GM12878 (cell line): ENCODE results near the gene KPNA4.

Source experiments
- ATF3 ChIP-seq: IDR thresholded peaks from 2 replicates; pipeline ENCODE4 v1.6.1; 2011; ENCODE audit warnings: low read depth, mild to moderate bottlenecking, low read length, moderate library complexity, borderline replicate concordance; ENCODE audit errors: extremely low read depth
- CBX3 ChIP-seq: fragments of 200-600 bp; sonication (generic); IDR thresholded peaks from 2 replicates; pipeline ENCODE4 v1.6.1; 2016; ENCODE audit warnings: low read depth, borderline replicate concordance
- CHD1 ChIP-seq: IDR thresholded peaks from 2 replicates; pipeline ENCODE4 v1.6.1; 2012; ENCODE audit warnings: low read depth, low read length, improper control_type of control experiment
- CTCF ChIP-seq, 3 experiments: IDR thresholded peaks in 2 of 3; conservative IDR thresholded peaks in 1 of 3; 2 replicates each; pipeline ENCODE4 v1.5.1; 2011; ENCODE audit warnings: low read depth in 3 of 3, low read length in 3 of 3, mild to moderate bottlenecking in 3 of 3, control low read depth in 2 of 3, moderate library complexity in 2 of 3, inconsistent platforms in 1 of 3, mixed read lengths in 1 of 3; ENCODE audit not compliant: control insufficient read depth in 2 of 3, insufficient read depth in 1 of 3; ENCODE audit errors: extremely low read depth in 1 of 3
- E4F1 ChIP-seq: fragments of 450-650 bp; IDR thresholded peaks from 2 replicates; pipeline ENCODE4 v1.6.1; 2018; ENCODE audit warnings: borderline replicate concordance, mild to moderate bottlenecking; ENCODE audit not compliant: partially characterized antibody
- ESRRA ChIP-seq: IDR thresholded peaks from 2 replicates; pipeline ENCODE4 v1.6.1; 2012; ENCODE audit warnings: mild to moderate bottlenecking, low read length, improper control_type of control experiment
- FOXM1 ChIP-seq: IDR thresholded peaks from 2 replicates; pipeline ENCODE4 v1.6.1; 2012; ENCODE audit warnings: low read depth, mild to moderate bottlenecking, inconsistent platforms, low read length, moderate library complexity
- POLR2A ChIP-seq: IDR thresholded peaks from 2 replicates; pipeline ENCODE4 v1.6.1; 2011; ENCODE audit warnings: low read depth, mild to moderate bottlenecking, low read length
- POLR2AphosphoS2 ChIP-seq: IDR thresholded peaks from 2 replicates; pipeline ENCODE4 v1.6.1; 2011; ENCODE audit warnings: low read depth, mild to moderate bottlenecking, low read length, improper control_type of control experiment, moderate library complexity
- POLR2AphosphoS5 ChIP-seq: IDR thresholded peaks from 2 replicates; pipeline ENCODE4 v1.6.1; 2011; ENCODE audit warnings: mild to moderate bottlenecking, low read length, inconsistent platforms
- RAD21 ChIP-seq: IDR thresholded peaks from 2 replicates; pipeline ENCODE4 v1.6.1; 2011; ENCODE audit warnings: mild to moderate bottlenecking, low read depth, low read length, moderate library complexity; ENCODE audit not compliant: insufficient read depth
- REST ChIP-seq: IDR thresholded peaks from 2 replicates; pipeline ENCODE4 v1.6.1; 2012; ENCODE audit warnings: mild to moderate bottlenecking, low read depth, low read length
- TCF3 ChIP-seq: IDR thresholded peaks from 2 replicates; pipeline ENCODE4 v1.6.1; 2012; ENCODE audit warnings: low read depth, mild to moderate bottlenecking, low read length, borderline replicate concordance; ENCODE audit not compliant: insufficient read depth

- no peak for TF ChIP-seq ESRRA
- no peak for TF ChIP-seq POLR2AphosphoS5
- no peak for TF ChIP-seq POLR2AphosphoS2
- no peak for TF ChIP-seq FOXM1
- no peak for TF ChIP-seq E4F1
- TF ChIP-seq RAD21: no peak
- TF ChIP-seq ATF3: no peak
- no peak for TF ChIP-seq CBX3
- TF ChIP-seq CTCF (IDR thresholded peaks at IDR 0.05 in 2 of 3, conservative IDR thresholded peaks at IDR 0.05 in 1 of 3; ENCODE audit: control insufficient read depth in 2 of 3, extremely low read depth in 1 of 3, insufficient read depth in 1 of 3, low read depth in 3 of 3, low read length in 3 of 3): no peak
- TF ChIP-seq REST: no peak
- TF ChIP-seq CHD1: no peak
- no peak for TF ChIP-seq TCF3
- no peak for TF ChIP-seq POLR2A
Measured at GRCh38 chr3:160576621-160577020, 11.2 kb upstream of the KPNA4 start.
